Karpas-422 (cell line): ENCODE measurements around the gene WT1. TPM values are rescaled to one million over a fixed set of nuclear protein-coding genes. Genes with fewer than 3 reads are reported as not detected.
A peak's percentile ranks its signal among the peaks of the same experiment; 100 is the strongest.

Experiments used
- DNase-seq: peaks from one replicate; pipeline ENCODE4 v3.0.0-alpha.2; 2015
- H2AFZ ChIP-seq: fragments of 200-600 bp; sonication (generic); 2 replicates; pipeline ENCODE4 v1.6.1; 2014; ENCODE audit warnings: antibody characterized with exemption, low read length, mixed read lengths
- H3K27ac ChIP-seq: fragments of 200-600 bp; sonication (generic); 2 replicates; pipeline ENCODE4 v1.5.1; 2014; ENCODE audit warnings: mild to moderate bottlenecking, low read length, moderate library complexity
- H3K27me3 ChIP-seq: fragments of 200-600 bp; sonication (generic); 2 replicates; pipeline ENCODE4 v1.6.1; 2014; ENCODE audit warnings: low read length, mixed read lengths
- H3K36me3 ChIP-seq: fragments of 200-600 bp; sonication (generic); 2 replicates; pipeline ENCODE4 v1.6.1; 2014; ENCODE audit warnings: low read length, mixed read lengths; ENCODE audit not compliant: insufficient read depth
- H3K4me1 ChIP-seq: fragments of 200-600 bp; sonication (generic); 2 replicates; pipeline ENCODE4 v1.6.1; 2014; ENCODE audit warnings: mild to moderate bottlenecking, low read length, mixed read lengths
- H3K4me2 ChIP-seq: fragments of 200-600 bp; sonication (generic); 2 replicates; pipeline ENCODE4 v1.6.1; 2014; ENCODE audit warnings: low read length, low read depth, mild to moderate bottlenecking; ENCODE audit not compliant: poor library complexity, severe bottlenecking
- H3K4me3 ChIP-seq: fragments of 200-600 bp; sonication (generic); 2 replicates; pipeline ENCODE4 v1.5.1; 2014; ENCODE audit warnings: mild to moderate bottlenecking, antibody characterized with exemption, low read length, mixed read lengths
- H3K79me2 ChIP-seq: fragments of 200-600 bp; sonication (generic); 2 replicates; pipeline ENCODE4 v1.6.1; 2014; ENCODE audit warnings: mild to moderate bottlenecking, low read length, mixed read lengths
- H3K9ac ChIP-seq: fragments of 200-600 bp; sonication (generic); 2 replicates; pipeline ENCODE4 v1.6.0; 2014; ENCODE audit warnings: low read length
- H3K9me2 ChIP-seq: fragments of 200-600 bp; sonication (generic), shearing (Covaris generic); replicated peaks from 2 replicates; pipeline ENCODE4 v1.6.0; 2014; ENCODE audit warnings: mild to moderate bottlenecking, low read length, moderate library complexity; ENCODE audit not compliant: insufficient read depth
- H3K9me3 ChIP-seq: fragments of 300-700, 200-600 bp; sonication (generic); 2 replicates; pipeline ENCODE4 v1.6.1; 2014; ENCODE audit warnings: low read length, mixed read lengths
- H4K20me1 ChIP-seq: fragments of 200-600 bp; sonication (generic); 2 replicates; pipeline ENCODE4 v1.6.1; 2014; ENCODE audit warnings: mild to moderate bottlenecking, antibody characterized with exemption, low read length, low read depth; ENCODE audit not compliant: insufficient read depth
- total RNA-seq: library from RNA; depleted of rRNA; stranded (reverse); fragments of >200 nt; shearing (Covaris generic); gene quantifications from 2 replicates; pipeline ENCODE4 v1.2.3, GENCODE V29; 2014; ENCODE audit warnings: low replicate concordance

Gene WT1
- total RNA-seq, 1 experiment from 2014 or later = 0.52 TPM

GRCh38 chr11:32464078-32464477, 28.7 kb upstream of the WT1 start:
- no peak overlapping the region for H2AFZ ChIP-seq
- H3K9me2 ChIP-seq = no peaks in the 10 kb centered on the region
- H3K4me1 ChIP-seq = peaks cover 6% of the 10 kb centered on the region; the same call in 1 of the 2 replicates
- no peak overlapping the region for H3K27ac ChIP-seq
- H3K4me2 ChIP-seq = no peak overlapping the region
- H3K36me3 ChIP-seq = no peaks in the 10 kb centered on the region
- peak; percentile 80 for DNase-seq
- H3K79me2 ChIP-seq = no peaks in the 10 kb centered on the region
- H3K4me3 ChIP-seq = no peak overlapping the region
- no peaks in the 10 kb centered on the region for H3K27me3 ChIP-seq
- no peaks in the 10 kb centered on the region for H3K9me3 ChIP-seq
- H3K9ac ChIP-seq = no peak overlapping the region
- H4K20me1 ChIP-seq = no peaks in the 10 kb centered on the region

GRCh38 chr11:32462011-32462690, 26.8 kb upstream of the WT1 start:
- Histone ChIP-seq H3K9me3 (no peaks in the 10 kb centered on the region), H3K36me3 (no peaks in the 10 kb centered on the region)

GRCh38 chr11:32456864-32457263, 21.5 kb upstream of the WT1 start:
- H3K79me2 ChIP-seq = no peaks in the 10 kb centered on the region
- no peaks in the 10 kb centered on the region for H4K20me1 ChIP-seq
- DNase-seq = no peak
- H3K36me3 ChIP-seq = no peaks in the 10 kb centered on the region
- no peaks in the 10 kb centered on the region for H3K9me2 ChIP-seq
- no peaks in the 10 kb centered on the region for H3K27me3 ChIP-seq
- no peak overlapping the region for H2AFZ ChIP-seq
- H3K9ac ChIP-seq = no peak overlapping the region
- H3K4me3 ChIP-seq = no peak overlapping the region
- H3K27ac ChIP-seq = no peak overlapping the region
- no peaks in the 10 kb centered on the region for H3K9me3 ChIP-seq
- no peaks in the 10 kb centered on the region for H3K4me1 ChIP-seq
- no peak overlapping the region for H3K4me2 ChIP-seq

More at GRCh38 chr11:32462011-32462690, 26.8 kb upstream of the WT1 start:
- H2AFZ ChIP-seq = no peak overlapping the region
- no peak overlapping the region for H3K4me2 ChIP-seq
- H3K79me2 ChIP-seq = no peaks in the 10 kb centered on the region
- H3K27ac ChIP-seq = no peak overlapping the region
- DNase-seq = no peak
- H4K20me1 ChIP-seq = no peaks in the 10 kb centered on the region
- H3K4me1 ChIP-seq = peaks cover 6% of the 10 kb centered on the region; the same call in 1 of the 2 replicates
- H3K9ac ChIP-seq = no peak overlapping the region
- no peak overlapping the region for H3K4me3 ChIP-seq
- no peaks in the 10 kb centered on the region for H3K27me3 ChIP-seq
- H3K9me2 ChIP-seq = no peaks in the 10 kb centered on the region

GRCh38 chr11:32454993-32455392, 19.7 kb upstream of the WT1 start:
- H3K4me1 ChIP-seq = no peaks in the 10 kb centered on the region
- H3K4me2 ChIP-seq = no peak overlapping the region

GRCh38 chr11:32451808-32452207, 16.5 kb upstream of the WT1 start:
- no peaks in the 10 kb centered on the region for H3K9me3 ChIP-seq
- no peaks in the 10 kb centered on the region for H3K9me2 ChIP-seq
- no peaks in the 10 kb centered on the region for H3K36me3 ChIP-seq
- no peak overlapping the region for H3K4me3 ChIP-seq
- H3K4me2 ChIP-seq = no peak overlapping the region
- no peak for DNase-seq
- no peak overlapping the region for H3K9ac ChIP-seq
- no peaks in the 10 kb centered on the region for H4K20me1 ChIP-seq
- no peak overlapping the region for H3K27ac ChIP-seq
- H3K27me3 ChIP-seq = no peaks in the 10 kb centered on the region
- H3K79me2 ChIP-seq = no peaks in the 10 kb centered on the region
- no peak overlapping the region for H2AFZ ChIP-seq
- H3K4me1 ChIP-seq = peaks cover 5% of the 10 kb centered on the region

More at GRCh38 chr11:32454993-32455392, 19.7 kb upstream of the WT1 start:
- Histone ChIP-seq H3K4me3 (no peak overlapping the region), H3K27ac (no peak overlapping the region), H2AFZ (no peak overlapping the region), H3K79me2 (no peaks in the 10 kb centered on the region), H3K27me3 (no peaks in the 10 kb centered on the region), H3K36me3 (no peaks in the 10 kb centered on the region), H3K9me3 (no peaks in the 10 kb centered on the region), H3K9me2 (no peaks in the 10 kb centered on the region), H3K9ac (no peak overlapping the region), H4K20me1 (no peaks in the 10 kb centered on the region)
- no peak for DNase-seq

- Histone ChIP-seq H3K9ac (no peak overlapping the region), H2AFZ (no peak overlapping the region), H3K4me3 (no peak overlapping the region), H4K20me1 (no peaks in the 10 kb centered on the region), H3K4me1 (peaks cover 5% of the 10 kb centered on the region), H3K4me2 (no peak overlapping the region), H3K79me2 (no peaks in the 10 kb centered on the region), H3K9me2 (no peaks in the 10 kb centered on the region), H3K27me3 (no peaks in the 10 kb centered on the region), H3K36me3 (no peaks in the 10 kb centered on the region), H3K27ac (no peak overlapping the region), H3K9me3 (no peaks in the 10 kb centered on the region)
- DNase-seq = no peak
Observed at GRCh38 chr11:32450372-32450771, 15.0 kb upstream of the WT1 start.

GRCh38 chr11:32448232-32448631, 12.9 kb upstream of the WT1 start:
- no peak overlapping the region for H2AFZ ChIP-seq
- peak; percentile 82 for DNase-seq

GRCh38 chr11:32447252-32447651, 11.9 kb upstream of the WT1 start:
- DNase-seq = peak; percentile 43
- H3K9ac ChIP-seq = no peak overlapping the region

More at GRCh38 chr11:32448232-32448631, 12.9 kb upstream of the WT1 start:
- H3K9ac ChIP-seq = no peak overlapping the region
- no peaks in the 10 kb centered on the region for H3K79me2 ChIP-seq
- no peaks in the 10 kb centered on the region for H3K9me2 ChIP-seq
- H3K9me3 ChIP-seq = no peaks in the 10 kb centered on the region
- no peak overlapping the region for H3K4me3 ChIP-seq
- peaks cover 5% of the 10 kb centered on the region for H3K4me1 ChIP-seq
- H3K27ac ChIP-seq = no peak overlapping the region
- peak overlapping the region; percentile 29 for H3K4me2 ChIP-seq
- H4K20me1 ChIP-seq = no peaks in the 10 kb centered on the region
- no peaks in the 10 kb centered on the region for H3K27me3 ChIP-seq
- H3K36me3 ChIP-seq = no peaks in the 10 kb centered on the region

More at GRCh38 chr11:32447252-32447651, 11.9 kb upstream of the WT1 start:
- Histone ChIP-seq H3K4me2 (no peak overlapping the region), H2AFZ (no peak overlapping the region), H3K27ac (no peak overlapping the region), H3K4me3 (no peak overlapping the region), H3K9me2 (no peaks in the 10 kb centered on the region), H3K27me3 (no peaks in the 10 kb centered on the region), H3K4me1 (peaks cover 5% of the 10 kb centered on the region), H4K20me1 (no peaks in the 10 kb centered on the region), H3K9me3 (no peaks in the 10 kb centered on the region), H3K36me3 (no peaks in the 10 kb centered on the region), H3K79me2 (no peaks in the 10 kb centered on the region)
